HuH-7.5 (cell line): ENCODE measurements around the gene C16orf46.

Source experiments
- DNase-seq: peaks from one replicate; pipeline ENCODE4 v3.0.0; 2011; ENCODE audit warnings: low spot score

Gene C16orf46

DNA sequence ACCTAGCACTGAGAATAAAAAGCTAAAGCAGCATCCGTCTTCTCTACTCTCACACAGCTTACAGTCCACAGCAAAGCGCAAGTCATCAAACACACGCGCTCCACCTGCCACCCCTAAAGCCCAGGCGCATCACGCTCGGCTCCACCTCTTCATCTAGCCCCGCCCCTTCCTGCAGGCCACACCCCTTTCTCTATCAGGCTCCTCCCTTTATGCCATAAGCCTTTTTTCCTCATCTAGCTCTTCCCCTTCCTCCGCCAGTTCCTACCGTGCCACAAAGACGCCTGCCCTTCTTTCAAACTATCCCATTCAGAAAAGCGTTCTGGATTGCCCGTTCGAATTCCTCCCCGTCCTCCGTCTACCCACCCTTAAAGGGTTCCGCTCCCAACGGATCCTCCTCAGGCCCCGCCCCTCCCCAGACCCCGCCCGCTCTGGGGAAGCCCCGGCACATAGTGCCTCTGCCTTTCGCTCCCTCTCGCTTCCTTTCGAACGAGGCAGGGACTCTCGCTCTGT, 417 bp downstream of the C16orf46 start:
- peak; percentile 67 for DNase-seq

DNA sequence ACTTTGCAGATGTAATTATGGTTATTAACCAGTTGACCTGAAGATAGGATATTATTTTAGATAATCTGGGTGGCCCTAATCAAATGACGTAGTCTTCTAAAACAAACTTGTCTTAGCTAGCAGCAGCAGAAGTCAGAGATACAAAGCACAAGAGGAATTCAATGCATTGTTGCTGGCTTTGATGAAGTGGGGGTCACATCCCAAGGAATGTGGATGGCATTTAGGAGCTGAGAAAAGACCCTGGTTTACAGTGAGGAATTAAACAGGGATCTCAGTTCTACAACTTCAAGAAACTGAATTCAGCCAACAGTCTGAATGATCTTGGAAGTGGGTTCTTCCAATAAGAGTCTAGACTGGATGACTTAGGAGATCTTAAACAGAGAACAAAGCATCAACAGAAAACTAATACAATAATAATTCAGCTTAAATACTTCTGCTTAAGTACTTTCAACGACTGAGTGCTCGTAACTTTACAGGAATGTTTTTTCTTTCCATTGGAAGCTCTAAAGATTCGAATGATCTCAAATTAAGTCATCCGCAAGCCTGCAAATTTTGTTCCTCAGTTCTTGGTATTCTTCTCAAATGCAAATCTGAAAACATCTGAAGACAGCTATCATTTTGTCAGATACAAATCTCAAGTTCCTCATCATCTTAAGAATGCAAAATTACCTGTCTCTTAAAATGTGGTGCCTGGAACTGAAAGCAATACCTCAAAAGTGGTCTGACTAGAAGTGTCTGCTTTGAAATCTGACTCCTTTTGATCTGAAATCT, 3.3 kb downstream of the C16orf46 start:
- DNase-seq, result no peak

DNA sequence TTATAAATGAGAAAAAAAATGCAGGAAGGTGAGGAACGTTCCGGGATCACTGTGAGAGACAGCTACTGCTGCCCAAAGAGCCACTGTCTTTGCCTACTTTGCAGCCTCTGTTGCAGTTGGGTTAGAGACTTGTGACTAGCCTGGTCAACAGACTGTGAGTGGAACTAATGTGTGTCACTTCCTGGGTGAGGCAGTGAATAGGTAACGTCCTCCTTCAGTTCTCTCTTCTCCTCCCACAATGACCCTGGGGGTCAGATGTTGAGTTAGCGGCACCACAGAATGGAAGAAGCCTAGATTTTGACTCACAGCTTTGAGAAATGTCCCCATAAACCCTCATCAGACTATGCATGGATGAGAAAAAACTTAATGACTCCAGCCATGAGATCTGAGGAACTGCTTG, 5.2 kb downstream of the C16orf46 start:
- DNase-seq, result no peak

DNA sequence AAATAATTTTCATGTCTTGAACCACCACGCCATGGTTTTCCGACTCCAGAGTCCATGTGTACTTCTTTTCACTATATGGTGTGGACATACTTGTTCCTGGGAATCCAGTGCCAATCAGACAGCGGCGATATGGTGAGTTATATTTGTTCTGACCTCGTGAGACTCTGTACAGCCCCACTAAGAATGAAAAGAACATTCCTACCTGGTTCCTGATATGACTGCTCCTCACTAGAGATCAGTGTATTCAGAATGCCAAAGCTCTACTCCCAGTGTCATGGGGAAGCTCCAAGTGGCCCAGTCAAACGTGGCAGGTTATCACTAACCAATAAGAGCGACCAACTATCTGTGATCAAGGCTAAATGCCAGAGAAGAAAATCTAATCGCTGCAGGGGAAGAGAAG, 6.1 kb downstream of the C16orf46 start:
- no peak for DNase-seq

DNA sequence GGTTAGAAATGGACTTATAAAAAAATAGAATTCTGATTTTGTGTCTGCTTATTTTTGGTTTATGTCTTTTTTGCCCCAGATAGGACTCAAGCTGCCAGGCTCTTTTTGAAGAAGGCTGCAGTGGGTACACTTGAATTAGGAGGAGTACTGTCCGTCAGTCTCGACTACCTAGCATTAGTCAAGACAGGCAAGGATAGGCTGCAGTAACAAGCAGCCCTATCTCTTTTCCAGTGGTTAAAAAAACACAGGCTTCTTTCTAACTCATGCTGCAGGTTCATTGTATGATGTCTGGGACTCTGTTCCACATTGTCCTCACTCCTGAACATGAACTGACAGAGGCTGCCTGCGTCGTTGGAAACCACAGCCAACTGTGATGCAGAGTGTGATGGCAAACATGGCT, 8.0 kb downstream of the C16orf46 start:
- DNase-seq, result no peak

DNA sequence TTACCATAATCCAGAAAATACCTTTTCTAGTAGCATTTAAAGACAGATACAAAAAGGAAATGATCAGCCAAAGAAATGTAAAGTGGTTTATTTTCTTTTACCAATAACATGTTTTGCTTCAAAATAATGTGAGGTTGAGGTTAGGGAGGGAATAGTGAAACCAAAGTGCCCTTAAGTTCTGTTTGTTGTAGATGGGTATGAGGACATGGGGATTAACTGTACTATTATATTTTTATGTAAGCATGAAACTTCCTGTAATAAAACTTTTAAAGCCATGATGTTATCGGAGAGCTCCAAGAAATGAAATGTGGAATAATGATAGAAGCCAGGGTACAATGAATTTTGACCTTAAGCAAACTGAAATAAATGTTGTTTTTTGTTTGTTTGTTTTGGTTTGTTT, 9.9 kb downstream of the C16orf46 start:
- no peak for DNase-seq

DNA sequence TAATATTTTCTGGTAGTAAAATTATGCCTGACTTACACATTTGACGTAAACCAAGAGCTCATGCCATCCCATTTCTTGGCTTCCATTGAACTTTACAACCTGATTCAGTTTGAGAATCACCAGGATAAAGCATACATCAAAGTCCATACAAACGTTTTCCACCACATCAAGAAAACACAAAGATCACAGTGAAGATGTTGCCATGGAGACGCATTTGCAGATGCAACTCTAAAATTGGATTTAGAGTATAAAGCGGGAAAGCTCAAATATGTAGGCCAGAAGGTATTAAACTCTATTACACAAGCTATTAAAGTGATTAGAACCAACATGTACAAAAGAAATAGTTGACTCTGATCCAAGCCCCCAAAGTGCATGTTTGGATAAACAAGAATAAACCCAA, 10.4 kb downstream of the C16orf46 start:
- DNase-seq, result no peak

DNA sequence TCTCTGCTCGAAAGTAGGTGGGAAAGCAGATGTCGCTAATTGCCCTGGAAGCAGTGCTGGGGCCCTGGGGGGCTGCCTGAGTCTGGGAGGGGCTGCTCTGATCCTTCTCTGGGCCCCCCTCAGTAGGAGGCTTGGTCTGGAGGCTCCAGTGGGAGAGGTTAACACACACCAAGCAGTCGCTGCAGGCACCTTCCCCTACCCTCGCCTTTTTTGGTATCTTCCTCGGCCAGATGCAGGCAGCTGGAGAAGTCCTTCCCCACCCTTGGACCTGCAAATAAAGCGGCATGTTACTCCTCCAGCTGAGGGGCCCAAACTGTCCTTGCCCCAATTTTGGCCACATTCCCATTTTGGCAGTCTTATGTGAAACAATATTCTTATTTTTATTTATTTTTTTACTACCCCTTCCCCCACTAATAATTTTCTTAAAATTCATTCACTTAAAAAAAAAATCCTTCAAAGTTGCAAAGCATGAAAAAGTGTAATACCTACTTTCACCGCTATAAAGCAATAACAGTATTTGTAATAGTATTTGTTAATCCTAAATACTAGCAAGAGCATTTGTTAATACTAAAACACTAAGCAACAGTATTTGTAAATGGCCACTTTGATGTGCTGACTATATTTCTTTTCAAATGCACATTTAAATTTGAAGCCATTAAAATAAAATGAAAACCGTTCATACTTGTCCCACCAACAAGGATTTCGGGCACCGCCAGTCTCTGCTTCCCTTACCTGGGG, 15.0 kb downstream of the C16orf46 start:
- DNase-seq, result no peak

DNA sequence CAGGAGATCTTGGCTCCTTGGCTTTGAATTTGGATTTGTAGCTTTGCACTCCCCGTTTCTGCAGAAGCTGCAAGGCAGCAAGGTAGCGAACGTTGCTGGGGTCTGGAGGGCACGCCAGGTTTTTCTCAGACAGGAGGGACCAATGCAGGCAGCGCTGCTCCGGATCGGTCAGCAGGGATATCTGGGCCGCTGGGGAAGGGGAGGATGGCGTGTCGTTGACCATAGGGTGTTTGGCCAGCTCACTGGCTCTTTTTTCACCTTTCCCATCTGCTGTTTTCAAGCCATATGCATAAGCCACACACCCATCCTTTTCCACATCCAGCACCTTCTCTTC, 15.8 kb downstream of the C16orf46 start:
- DNase-seq, result no peak

DNA sequence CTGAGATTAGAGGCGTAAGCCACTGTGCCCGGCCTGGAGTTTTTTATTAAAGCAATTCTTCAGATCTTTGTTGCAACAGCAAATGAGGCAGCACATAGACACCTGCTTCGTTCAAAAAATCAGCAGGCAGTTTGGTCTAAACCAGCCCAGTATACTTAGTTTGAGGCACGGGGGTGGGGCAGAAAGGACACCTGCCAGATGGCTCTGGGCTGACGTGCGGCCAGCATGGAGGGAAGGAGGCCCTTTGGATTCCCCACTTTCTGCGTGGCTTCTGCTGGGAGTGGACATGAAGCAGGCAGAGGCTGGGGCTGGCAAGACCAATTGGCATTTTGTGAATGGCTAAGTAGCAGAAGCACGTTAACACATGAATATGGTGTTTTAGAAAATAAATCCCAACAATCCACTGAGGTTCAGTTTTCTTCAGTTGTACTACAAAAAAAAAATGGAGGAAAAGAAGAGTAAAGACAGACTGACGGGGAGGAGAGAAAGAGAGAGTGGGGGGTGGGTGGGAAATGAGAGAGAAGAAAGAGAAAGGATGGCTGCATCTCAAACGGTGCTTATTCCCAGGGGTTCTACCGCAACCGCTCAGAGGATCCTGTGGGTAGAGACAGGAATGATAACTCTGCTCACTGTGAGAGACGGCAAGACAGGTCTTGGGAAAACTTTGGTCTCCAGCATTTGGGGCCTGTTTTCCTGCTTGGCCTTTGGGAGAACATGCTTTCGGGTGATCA, 16.3 kb downstream of the C16orf46 start:
- no peak for DNase-seq

DNA sequence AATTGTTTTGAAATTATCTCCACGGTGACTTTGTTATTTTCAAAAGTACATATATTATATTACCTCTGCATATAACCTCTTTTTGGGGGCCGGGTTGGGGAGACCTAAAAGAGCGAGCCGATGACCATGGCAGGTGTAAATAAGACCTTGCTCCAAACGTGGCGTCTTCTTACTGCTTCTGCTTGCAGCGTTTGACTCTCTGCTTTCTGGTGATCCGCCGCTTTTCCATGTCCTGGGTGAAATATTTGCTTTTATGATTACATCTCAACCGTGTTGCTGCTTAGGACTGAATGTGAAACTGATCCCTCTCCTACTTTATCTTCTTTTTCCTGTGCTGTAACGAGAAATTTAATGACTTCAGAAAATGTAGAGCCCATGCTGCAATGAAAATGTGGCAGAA, 23.3 kb downstream of the C16orf46 start:
- DNase-seq, result no peak

DNA sequence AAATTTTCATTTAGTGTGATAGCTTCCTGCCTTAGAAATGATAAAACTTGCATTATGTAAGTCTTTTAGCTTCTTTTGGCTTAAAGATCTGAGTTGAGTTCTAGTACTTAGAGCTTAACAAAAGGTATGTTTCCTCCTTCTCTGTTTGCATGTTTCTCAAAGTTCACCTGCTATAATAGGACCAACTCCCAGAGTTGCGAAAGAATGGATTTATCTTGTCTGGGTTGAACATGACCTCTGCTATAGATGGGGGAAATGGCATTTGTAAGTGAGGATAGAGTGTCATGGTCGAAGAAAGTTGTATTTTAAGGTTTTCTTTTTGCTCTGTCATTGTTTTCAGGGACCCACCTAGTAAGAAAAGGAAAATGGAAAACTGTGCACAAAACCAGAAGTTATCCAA, 34.2 kb downstream of the C16orf46 start:
- no peak for DNase-seq

DNA sequence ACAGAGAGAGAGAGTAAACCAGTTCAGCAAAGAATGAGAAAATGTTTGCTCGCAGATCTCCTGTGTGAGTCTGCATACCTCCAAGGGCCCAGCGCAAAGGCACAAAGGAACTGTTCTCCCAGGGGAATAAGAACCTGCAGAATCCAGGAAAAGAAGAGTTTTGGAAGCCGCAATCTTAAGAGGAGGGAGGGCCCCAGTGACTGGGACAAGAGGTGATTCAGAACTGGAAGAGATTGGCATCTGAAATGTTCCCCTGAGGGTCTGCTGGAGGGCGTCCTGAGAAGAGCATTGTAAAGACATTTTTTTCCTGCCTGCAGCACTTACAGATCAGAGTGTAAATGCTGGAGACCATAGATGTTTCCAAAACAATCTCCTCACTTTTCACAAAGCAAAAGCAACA, 35.3 kb downstream of the C16orf46 start:
- no peak for DNase-seq

DNA sequence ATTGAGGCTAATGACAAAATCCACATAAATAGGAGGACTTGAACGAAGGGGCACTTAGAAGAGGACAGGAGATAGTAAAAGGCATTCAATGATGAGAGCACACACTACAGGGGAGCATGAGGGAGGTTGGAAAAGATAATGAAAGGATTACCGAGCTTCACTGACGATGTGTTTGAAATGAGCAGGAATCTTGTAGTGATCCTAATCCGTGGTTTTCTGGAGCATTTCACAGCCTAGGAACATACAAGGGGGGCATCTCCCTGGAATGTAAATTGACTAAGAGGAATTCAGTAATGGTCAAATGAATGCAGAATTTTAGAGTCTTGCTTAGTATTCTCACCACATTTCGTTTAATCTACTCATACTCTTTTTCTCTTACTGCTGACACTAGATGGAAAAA, 36.2 kb downstream of the C16orf46 start:
- DNase-seq, result no peak

DNA sequence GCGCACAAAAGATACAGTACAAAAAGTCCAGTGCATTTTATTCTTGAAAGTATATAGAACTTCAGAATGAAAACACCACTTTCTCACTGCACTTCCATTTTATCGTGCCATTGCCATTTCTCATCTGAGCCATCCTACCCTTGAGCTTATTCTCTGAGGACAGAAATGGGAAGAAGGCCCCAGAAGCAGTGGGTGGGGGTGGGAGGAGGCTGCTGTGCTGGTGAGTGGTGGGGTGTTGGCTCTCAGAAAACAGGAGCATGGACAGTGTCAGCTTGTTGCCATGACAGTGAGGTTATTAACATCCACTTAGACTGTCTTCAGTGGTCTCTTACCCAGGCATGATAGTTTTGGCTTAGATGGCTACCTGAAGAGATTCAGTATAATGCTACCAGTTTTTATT, 36.9 kb downstream of the C16orf46 start:
- no peak for DNase-seq

DNA sequence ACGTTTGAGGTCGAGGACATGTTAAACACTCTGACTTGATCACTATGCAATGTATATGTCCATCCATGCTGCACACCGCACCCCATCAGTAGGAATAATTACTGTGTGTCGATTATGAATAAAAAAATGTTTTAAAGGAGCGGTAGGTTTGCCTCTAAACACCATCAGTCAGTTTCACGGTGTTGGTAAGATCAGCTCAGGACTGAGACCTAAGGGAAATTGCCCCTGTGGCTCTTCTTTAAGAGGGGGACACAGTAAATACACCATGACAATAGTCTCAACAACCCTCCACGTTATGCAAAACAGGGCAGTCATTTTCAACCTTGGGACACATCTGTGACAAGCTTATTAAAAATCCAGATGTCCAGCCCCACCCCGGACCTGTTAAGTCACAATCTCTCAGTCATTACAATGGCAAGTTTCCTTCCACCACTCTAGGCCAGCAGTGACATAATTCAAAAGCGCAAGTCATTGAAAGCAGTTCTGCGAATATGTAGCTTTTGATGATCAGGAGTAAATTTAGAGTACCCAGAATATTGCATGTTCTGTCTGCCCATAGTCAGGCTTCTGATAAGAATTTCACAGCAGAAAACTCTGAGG, 40.2 kb downstream of the C16orf46 start:
- DNase-seq, result no peak

DNA sequence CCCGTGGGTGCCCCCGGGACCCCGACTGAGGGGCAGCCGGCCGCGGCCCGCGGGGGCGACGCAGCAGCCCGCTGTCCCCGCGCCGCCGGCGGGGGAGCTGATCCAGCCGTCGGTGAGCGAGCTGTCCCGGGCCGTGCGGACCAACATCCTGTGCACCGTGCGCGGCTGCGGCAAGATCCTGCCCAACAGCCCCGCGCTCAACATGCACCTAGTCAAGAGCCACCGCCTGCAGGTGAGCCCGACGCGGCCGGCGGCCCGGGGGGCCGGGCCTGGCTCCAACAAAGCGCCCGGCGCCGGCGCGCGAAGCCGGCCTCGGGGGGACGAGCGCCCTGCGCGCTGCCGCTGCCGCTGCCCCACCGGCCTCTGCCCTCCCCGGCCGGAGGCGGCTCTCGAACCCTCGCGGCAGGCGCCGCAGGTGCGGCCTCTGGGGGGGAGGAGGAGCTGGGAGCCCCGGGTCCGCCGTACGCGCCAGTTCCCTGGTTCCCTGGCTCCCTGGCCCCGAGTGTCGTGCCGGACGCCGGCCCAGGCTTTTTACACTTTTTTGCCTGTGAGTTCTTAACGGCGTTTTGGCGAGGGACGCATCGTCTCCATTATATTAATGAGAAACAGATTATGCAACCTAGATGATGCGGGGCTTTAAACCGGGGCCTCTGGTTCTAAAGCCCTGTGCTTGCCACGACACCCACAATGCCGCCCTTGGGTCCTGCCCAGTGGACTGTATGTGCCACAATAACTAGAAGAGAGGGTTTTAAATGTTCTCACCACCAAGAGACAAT, 40.9 kb downstream of the C16orf46 start:
- DNase-seq, result peak; percentile 77

DNA sequence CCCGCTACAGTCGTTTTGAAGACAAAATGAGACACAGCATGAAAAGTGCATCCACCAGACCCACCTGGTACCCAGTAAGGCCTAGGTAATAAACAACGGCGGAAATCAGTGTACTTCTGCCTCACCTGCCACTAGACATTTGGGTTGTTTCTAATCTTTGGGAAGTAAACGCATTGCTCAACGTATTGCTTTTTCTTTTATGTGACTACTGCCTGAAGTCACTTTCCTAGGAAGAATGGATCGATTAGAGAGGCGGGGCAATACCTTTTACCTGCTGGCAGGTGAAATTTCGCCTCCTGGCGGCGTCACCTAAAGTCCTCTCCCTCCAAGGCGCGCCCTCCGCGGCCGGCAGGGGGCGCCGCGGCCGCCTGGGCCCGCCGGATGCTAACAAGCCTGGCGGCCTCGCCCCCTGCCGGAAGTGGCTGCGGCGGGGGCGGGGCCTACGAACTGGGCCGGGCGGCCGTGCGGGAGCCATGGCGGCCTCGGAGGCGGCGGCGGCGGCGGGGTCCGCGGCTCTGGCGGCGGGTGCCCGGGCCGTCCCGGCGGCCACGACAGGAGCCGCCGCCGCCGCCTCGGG, 41.6 kb downstream of the C16orf46 start, which contains the start of gene ATMIN:
TSS of gene ATMIN (plus strand) at position 445 of the 577 bp plus-strand sequence. CDS start at position 474, 29 bp downstream.
- peak; percentile 86 for DNase-seq

DNA sequence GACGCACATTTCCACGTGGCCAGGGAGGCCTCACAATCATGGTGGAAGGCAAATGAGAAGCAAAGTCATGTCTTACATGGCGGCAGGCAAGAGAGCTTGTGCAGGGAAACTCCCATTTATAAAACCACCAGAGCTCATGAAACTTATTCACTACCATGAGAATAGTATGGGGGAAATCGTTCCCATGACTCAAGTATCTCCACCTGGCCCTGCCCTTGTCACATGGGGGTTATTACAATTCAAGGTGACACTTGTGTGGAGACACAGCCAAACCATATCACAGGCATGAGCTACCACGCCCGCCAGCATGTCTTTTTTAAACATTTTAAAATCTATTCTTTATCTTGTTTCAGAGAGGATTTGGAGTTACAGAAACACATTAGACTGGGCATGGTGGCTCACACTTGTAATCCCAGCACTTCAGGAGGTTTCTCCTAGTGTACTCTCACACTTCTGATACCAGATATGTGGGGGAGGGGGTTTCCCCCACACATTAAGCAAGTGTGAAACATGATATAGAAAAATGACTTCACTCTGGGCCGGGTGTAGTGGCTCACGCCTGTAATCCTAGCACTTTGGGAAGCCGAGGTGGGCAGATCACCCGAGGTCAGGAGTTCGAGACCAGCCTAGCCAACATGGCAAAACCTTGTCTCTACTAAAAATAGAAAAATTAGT, 47.0 kb downstream of the C16orf46 start:
- DNase-seq, result no peak

DNA sequence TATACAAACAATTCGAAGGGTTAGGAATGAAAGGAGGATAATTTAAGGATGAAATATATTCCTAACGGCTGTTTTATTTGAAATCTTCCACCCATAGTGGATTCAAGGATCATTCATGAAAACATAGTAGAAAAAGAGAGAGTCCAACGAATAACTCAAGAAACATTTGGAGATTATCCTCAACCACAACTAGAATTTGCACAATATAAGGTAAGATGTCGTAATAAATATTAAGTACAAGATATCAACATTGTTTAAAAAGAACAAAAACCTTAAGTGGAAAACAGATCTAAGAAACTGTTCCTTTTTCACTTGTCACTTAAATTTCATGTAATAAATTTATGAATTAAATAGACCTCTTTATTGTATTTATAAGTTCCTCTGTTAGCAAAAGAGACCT, 50.6 kb downstream of the C16orf46 start:
- no peak for DNase-seq

DNA sequence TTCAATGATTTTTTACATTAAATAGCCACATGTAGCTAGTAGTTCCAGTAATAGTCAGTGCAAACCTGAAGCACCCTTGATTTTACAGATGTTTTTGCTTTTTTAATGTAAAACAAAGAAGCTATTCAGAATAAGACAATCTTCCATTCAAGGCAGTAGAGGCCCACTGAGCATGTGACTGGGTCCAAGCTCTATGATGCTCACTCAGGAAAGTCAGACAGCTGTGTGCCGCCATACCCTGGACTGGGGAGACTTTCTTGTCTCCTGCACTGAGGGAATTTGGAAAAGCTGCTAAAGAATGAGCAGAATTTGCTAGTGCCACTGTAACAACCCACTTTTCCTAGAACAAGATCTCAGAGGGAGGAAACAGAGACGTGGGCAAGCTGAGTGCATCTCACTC, 58.5 kb downstream of the C16orf46 start:
- no peak for DNase-seq
